ENCODE data around the gene ADGRL1.

Gene ADGRL1

DNA sequence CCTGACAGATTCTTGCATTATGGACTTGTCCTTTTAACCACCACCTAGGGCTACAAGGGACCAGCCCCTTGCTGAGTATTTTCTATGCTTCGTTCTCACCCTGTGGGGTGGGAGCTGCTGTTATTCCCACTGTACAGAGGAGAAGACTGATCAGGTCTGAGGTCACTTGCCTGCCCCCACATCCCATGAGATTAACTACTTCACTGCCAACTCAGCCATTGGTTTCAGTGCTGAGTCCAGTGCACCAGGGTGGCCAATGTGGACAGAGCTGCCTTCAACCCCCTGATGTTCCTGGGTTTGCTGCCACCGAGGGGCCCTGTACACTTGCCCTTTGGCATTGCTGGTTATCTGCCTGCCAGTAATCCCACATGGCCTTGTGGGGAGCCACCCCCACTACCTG is 95.3 kb downstream of the ADGRL1 start:
- FAIRE-seq: no peak

DNA sequence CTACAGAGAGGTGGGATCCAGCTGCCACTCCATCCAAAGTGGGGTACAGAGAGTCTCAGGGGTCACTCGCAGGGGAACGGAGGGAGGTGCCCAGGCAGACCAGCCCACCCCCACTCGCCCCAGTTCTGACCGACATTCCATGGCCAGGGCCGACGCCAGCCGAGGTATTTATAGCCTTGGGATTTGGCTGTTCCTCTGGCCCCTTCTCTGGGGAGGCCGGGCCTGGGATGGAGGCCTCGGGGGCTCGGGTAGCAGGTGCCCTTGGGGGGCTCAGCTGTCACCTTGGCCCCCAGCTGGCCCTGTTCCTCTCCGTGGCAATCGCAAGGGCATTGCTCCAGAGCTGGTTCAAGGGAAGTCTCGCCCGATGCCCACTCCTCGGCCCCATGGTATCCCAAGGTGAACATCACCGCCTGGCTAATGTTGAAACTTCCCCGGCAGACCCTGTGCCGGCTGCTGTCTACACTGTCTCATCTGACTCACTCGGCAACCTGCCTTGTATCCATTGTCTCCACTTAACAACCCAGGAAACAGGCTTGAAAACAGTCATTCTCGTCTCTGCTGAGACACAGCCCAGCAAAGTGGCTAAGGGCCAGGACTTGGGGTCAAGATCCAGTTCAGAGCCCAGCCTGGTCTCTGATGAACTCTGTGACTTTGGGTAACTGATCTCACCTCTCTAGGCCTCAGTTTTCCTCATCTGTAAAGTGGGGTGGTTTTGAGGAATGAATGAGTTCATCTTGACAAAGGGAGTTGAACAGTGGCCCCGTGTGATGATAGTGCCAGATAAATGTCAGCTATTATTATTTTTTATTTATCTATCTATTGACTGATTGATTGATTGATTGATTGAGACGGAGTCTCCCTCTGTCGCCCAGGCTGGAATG is 98.1 kb downstream of the ADGRL1 start:
- FAIRE-seq: no peak

DNA sequence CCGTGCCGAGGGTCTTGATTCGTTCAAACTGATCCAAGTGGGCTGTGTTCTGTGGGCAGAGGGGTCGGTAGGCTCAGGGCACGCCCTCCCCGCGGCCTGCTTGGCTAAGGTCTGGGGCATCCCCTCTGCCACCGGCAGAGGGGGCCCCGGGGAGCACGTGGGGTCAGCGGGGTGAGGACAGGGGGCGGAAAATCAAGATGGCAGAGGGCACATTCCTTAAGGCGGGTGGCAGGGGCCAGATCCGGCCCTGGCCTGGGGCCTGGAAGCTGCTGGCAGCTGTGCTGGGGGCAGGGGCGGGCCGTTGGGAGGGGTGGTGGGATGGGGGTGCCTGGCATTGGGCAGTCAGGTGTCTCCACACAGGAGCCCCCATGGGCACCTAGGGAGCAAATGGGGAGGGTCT is 99.1 kb downstream of the ADGRL1 start:
- FAIRE-seq: no peak

DNA sequence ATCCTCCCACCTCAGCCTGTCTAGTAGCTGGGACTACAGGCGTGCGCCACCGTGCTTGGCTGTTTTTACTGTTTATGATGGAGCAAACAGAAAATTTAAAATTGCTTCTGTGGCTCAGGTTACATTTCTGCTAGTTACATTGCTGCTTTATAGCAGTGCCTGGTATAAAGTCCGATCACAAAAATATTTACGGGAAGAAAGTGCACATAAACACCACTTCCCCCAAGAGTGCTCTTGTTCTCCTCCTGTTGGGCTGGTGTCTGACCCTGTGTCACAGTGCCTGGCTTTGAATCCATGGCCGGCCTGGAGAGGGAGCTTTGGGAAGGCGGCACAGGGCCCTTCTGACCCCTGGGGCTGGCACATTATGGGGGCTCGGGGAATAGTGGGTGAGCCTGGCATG is 100.3 kb downstream of the ADGRL1 start:
- FAIRE-seq: no peak

DNA sequence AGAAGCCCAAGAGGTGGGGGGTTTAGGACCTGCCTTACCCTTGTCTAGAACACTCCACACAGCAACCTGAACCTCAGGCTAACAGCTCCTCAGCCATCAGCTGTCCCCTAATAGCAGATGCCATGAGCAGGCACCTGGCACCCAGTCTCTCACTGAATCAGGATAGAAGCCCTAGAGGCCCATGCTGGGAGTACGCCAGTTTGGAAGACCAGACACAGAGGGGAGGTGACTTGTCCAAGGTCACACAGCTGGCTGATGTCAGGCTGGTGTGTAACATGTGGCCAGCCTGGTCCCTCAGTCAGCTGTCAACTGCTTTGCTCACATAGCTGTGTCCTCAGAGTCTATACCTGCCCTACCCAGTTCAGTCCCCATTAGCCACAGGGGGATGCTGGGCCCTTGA is 102.7 kb downstream of the ADGRL1 start:
- FAIRE-seq: no peak

DNA sequence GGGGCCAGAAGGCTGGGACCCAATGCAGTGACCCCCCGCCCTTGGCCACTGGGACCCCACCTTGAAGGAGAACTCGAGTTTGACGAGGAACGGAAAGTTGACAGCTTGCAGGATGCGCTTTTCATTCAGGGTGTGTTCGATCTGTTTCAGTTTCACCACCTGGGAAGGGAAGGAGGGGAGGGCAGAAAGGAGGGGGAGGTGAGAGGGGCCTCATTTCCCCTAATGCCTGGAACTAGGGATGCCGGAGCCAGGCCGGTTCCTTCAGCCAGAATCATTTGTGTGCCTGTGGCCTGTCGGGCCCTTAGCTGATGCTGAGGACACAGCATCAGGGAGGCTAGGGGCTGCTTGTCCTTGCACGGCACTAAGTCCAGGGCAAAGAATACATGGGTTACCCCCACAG is 103.2 kb downstream of the ADGRL1 start:
- no peak for FAIRE-seq

DNA sequence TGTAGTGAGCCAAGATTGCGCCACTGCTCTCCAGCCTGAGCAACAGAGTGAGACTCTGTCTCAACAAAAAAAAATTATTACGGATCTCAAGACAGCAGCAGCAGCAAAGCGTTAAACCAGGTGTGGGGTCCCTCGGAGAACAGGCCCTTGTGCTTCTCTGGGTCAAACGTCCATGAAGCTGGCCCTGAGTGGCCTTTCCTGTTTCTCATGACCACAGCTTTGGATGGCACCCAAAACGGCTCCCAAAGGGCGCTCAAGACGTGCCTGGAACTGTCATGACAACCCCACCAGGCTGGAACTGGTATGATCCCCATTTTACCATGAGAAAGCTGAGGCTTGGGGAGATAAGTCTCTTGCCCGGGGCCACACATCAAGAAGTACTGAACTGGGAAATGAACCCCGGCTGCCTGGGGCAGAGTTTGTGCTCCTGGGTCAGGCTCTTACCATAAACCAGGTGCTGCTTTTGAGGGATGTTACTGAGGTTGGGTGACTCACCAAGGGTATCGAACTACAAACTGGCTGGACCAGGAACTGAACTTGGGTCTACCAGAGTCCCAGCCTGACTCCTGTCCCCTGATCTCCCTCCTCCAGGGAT is 103.8 kb downstream of the ADGRL1 start:
- no peak for FAIRE-seq

DNA sequence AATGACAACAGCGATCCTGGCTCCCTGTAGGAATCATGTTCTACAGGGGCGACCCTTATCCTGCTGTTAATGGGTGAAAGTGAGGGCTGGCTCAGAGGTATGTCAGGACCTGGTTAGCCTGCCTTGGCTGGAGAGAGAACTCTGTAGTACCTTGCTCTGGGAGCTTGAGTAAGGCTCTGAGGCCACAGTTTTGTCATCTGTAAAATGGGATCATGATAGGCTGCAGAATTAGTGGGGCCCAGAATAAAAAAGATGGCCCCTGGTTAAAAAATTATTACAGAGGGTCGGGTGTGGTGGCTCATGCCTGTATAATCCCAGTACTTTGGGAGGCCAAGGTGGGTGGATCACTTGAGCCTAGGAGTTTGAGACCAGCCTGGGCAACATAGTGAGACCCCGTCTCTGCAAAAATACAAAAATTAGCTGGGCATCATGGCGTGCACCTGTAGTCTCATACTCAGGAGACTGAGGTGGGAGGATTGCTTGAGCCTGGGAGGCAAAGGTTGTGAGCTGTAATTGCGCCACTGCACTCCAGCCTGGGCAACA is 104.9 kb downstream of the ADGRL1 start:
- no peak for FAIRE-seq
